ENCODE data around the gene CRADD.

CRADD gene

GRCh38 chr12:93722835-93723567, 45.8 kb downstream of the CRADD start:
- no peak for TF ChIP-seq CTCF (IDR thresholded peaks at IDR 0.05; ENCODE audit: low read depth, low read length)
- no peak for DNase-seq (ENCODE audit: low read depth, low spot score)
- no peak overlapping the region for H3K4me3 ChIP-seq (ENCODE audit: low read depth, low read length)
- in situ Hi-C loops (cut with HindIII; ENCODE audit: low sequenced_read_pairs): no loop called here

DNA sequence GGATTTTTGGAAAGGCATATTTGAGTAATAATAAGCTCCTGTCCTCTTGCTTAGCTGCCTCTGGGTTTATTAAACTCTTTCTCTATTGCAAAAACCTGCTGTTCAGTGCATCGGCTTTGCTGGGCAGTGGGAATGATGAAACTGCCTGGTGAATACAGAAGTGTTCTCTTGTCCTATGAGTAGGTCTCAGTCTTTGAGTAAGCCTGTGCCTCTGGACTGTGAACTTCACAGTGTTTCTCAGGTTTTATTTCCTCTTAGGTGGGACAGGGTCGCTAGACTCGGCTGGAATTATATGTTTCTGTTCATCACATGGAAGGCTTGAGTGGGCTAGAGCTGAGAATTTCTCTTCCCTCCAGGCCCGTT, 46.4 kb downstream of the CRADD start:
- no peak for TF ChIP-seq CTCF (IDR thresholded peaks at IDR 0.05; ENCODE audit: low read depth, low read length)
- in situ Hi-C loops (cut with HindIII; ENCODE audit: low sequenced_read_pairs): no loop called here
- H3K4me3 ChIP-seq (ENCODE audit: low read depth, low read length): no peak overlapping the region
- no peak for DNase-seq (ENCODE audit: low read depth, low spot score)

DNA sequence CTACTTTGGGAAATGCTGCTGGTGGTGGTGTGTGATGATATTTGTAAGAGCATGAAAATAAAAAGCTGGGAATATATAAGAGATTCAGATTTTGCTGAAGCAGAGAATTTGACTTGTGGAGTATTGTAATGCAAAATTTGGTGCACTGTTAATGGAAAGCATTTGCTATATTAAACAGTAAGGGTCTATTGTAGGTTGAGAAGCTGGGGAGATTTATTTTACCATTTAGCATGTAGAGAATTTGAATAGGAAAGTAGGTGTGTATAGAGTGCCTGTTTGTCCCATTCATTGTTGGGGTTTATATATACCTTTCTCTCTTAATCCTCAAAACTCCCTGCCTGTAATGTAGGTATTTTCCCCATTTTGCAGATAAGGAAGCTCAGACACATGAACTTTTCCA, 48.4 kb downstream of the CRADD start:
- TF ChIP-seq CTCF (IDR thresholded peaks at IDR 0.05; ENCODE audit: low read depth, low read length): no peak
- H3K4me3 ChIP-seq (ENCODE audit: low read depth, low read length): no peak overlapping the region
- DNase-seq (ENCODE audit: low read depth, low spot score): no peak
- in situ Hi-C loops (cut with HindIII; ENCODE audit: low sequenced_read_pairs): no loop called here

- no peak overlapping the region for H3K4me3 ChIP-seq (ENCODE audit: low read depth, low read length)
- in situ Hi-C loops (cut with HindIII; ENCODE audit: low sequenced_read_pairs): no loop called here
- no peak for DNase-seq (ENCODE audit: low read depth, low spot score)
- TF ChIP-seq CTCF (IDR thresholded peaks at IDR 0.05; ENCODE audit: low read depth, low read length): no peak
Observed at GRCh38 chr12:93727195-93727811, 50.1 kb downstream of the CRADD start.

DNA sequence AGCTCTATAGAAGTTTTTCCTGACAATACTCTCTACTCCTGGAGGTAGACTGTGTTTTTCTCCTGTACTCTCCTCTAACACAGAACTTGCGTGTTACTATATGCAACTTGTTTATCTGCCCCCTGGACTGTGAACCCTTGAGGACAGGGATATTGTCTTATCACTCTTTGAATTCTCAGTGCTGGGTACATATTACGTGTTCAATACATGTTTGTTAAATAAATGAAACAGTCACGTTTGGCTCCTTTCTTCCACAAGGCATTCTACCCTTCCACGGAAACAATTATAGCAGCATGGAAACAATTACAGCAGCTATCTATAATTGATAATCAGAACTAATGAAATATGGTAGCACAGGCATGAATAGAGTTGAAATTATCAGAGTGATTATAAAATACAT, 50.7 kb downstream of the CRADD start:
- no peak for DNase-seq (ENCODE audit: low read depth, low spot score)
- in situ Hi-C loops (cut with HindIII; ENCODE audit: low sequenced_read_pairs): no loop called here
- H3K4me3 ChIP-seq (ENCODE audit: low read depth, low read length): no peak overlapping the region
- no peak for TF ChIP-seq CTCF (IDR thresholded peaks at IDR 0.05; ENCODE audit: low read depth, low read length)

GRCh38 chr12:93729934-93730333, 52.8 kb downstream of the CRADD start:
- TF ChIP-seq CTCF (IDR thresholded peaks at IDR 0.05; ENCODE audit: low read depth, low read length): no peak
- in situ Hi-C loops (cut with HindIII; ENCODE audit: low sequenced_read_pairs): no loop called here
- DNase-seq (ENCODE audit: low read depth, low spot score): no peak
- no peak overlapping the region for H3K4me3 ChIP-seq (ENCODE audit: low read depth, low read length)

All from astrocyte of the spinal cord (primary cell).